HepG2 (cell line): ENCODE data around the gene ABCC1. TPM values are rescaled to one million over a fixed set of nuclear protein-coding genes. Genes with fewer than 3 reads are reported as not detected.

Experiments
- NONO ChIP-seq, 2 experiments: fragments of 450-650 bp in 1 of 2; sonication (generic) in 1 of 2; formaldehyde crosslinking in 1 of 2; IDR thresholded peaks in 1 of 2; conservative IDR thresholded peaks in 1 of 2; 2 replicates each; pipeline versions ENCODE4 v1.6.1 to v1.8.0; 2017 to 2022; ENCODE audit warnings: mild to moderate bottlenecking in 1 of 2, missing genetic modification reagents in 1 of 2, moderate library complexity in 1 of 2
- SALL1 ChIP-seq: sonication (generic); formaldehyde crosslinking; IDR thresholded peaks from 2 replicates; pipeline ENCODE4 v1.8.0; 2022; ENCODE audit warnings: mild to moderate bottlenecking, missing genetic modification reagents
- ZC3H13 ChIP-seq: sonication (generic); formaldehyde crosslinking; IDR thresholded peaks from 2 replicates; pipeline ENCODE4 v1.8.1; 2023; ENCODE audit warnings: mild to moderate bottlenecking, missing genetic modification reagents, moderate library complexity
- ZMYM2 ChIP-seq: sonication (generic); formaldehyde crosslinking; IDR thresholded peaks from 2 replicates; pipeline ENCODE4 v1.8.0; 2022; ENCODE audit warnings: mild to moderate bottlenecking, missing genetic modification reagents
- ZNF879 ChIP-seq: sonication (generic); formaldehyde crosslinking; IDR thresholded peaks from 2 replicates; pipeline ENCODE4 v1.8.1; 2023; ENCODE audit warnings: missing genetic modification reagents
- polyA plus RNA-seq, 8 experiments: library from polyadenylated mRNA; depleted of rRNA in 3 of 8; stranded (reverse) in 7 of 8; unstranded in 1 of 8; fragments of >200 nt; fragmentation: Illumina TruSeq in 4 of 8; extraction: Trizol in 4 of 8; gene quantifications; 2 replicates each; pipeline versions ENCODE4 v1.2.1 to v1.2.3, GENCODE V29; 2011 to 2016; ENCODE audit warnings: low read depth in 4 of 8, missing spikeins in 1 of 8, mixed read lengths in 1 of 8; ENCODE audit not compliant: insufficient read depth in 1 of 8
- total RNA-seq, 5 experiments: library from RNA; depleted of rRNA; stranded (reverse); fragments of >200 nt; fragmentation: Illumina TruSeq; extraction: Trizol; gene quantifications; 2 replicates each; pipeline ENCODE4 v1.2.3, GENCODE V29; 2016; ENCODE audit warnings: low read depth in 1 of 5
- TF ChIP-seq, protein P1 (sequence below): sonication (generic); formaldehyde crosslinking; IDR thresholded peaks from 2 replicates; pipeline ENCODE4 v1.4.0; 2020; ENCODE audit warnings: mild to moderate bottlenecking, missing genetic modification reagents
- TF ChIP-seq, protein P2 (sequence below): sonication (generic); formaldehyde crosslinking; IDR thresholded peaks from 2 replicates; pipeline ENCODE4 v1.5.0; 2020; ENCODE audit warnings: mild to moderate bottlenecking, missing genetic modification reagents, borderline replicate concordance
- TF ChIP-seq, protein P3 (sequence below): sonication (generic); formaldehyde crosslinking; IDR thresholded peaks from 2 replicates; pipeline ENCODE4 v1.8.1; 2023; ENCODE audit warnings: mild to moderate bottlenecking, missing genetic modification reagents, borderline replicate concordance
- TF ChIP-seq, protein P4 (sequence below): sonication (generic); formaldehyde crosslinking; IDR thresholded peaks from 2 replicates; pipeline ENCODE4 v1.8.1; 2023; ENCODE audit warnings: mild to moderate bottlenecking, inconsistent platforms, moderate library complexity, missing genetic modification reagents, borderline replicate concordance

Gene ABCC1
- total and polyA plus RNA-seq, 2 of the 13 experiments (the other 11 are each of a cell fraction or from before 2014, with no cell fraction given), result 13.0 to 30.6 TPM

DNA sequence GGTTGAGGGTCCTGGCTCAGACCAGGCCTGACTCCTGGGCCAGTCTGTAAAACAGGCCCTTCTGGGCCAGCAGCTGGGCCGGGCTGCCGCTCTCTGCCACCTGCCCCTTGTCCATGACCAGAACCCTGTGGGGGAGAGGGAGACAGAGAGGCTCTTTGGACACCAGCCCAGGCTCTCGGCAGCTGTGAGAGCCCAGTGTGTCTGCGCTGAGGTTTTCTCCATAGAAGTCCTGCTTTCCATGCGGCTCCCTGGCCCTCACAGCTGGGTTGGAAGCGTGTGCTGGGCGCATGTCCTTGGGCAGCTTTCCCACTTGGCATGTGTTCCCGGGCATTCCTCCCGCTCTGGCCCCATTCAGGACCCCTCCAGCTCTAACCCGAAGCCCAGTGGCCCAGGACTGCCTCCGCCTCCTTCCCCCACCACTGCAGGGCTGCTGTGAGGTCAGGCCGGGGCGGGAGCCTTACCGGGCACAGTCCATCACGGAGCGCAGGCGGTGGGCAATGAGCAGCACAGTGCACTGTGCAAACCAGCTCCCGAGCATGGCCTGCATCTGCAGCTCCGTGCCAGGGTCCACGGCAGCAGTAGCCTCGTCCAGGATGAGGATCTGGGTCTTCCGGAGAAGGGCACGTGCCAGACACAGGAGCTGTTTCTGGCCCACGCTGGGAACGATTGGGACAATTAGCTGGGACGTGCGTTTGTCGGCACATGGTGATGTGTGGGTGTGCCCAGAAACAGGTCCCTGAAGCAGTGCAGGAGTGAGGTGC lies 200.9 kb downstream of the ABCC1 start (continued):
- TF ChIP-seq, protein P1, sequence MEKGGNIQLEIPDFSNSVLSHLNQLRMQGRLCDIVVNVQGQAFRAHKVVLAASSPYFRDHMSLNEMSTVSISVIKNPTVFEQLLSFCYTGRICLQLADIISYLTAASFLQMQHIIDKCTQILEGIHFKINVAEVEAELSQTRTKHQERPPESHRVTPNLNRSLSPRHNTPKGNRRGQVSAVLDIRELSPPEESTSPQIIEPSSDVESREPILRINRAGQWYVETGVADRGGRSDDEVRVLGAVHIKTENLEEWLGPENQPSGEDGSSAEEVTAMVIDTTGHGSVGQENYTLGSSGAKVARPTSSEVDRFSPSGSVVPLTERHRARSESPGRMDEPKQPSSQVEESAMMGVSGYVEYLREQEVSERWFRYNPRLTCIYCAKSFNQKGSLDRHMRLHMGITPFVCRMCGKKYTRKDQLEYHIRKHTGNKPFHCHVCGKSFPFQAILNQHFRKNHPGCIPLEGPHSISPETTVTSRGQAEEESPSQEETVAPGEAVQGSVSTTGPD (CRISPR knock-in tag), result no peak
- TF ChIP-seq ZMYM2 (CRISPR knock-in tag) (peak; percentile 73; the same call in 1 of the 2 replicates), NONO (IDR thresholded peaks at IDR 0.05) (no peak), NONO (CRISPR knock-in tag; conservative IDR thresholded peaks at IDR 0.05) (0 out of 2 replicates have a peak, but pooled peaks have one; percentile 26), ZC3H13 (CRISPR knock-in tag) (0 out of 2 replicates have a peak, but pooled peaks have one; percentile 12), ZNF879 (CRISPR knock-in tag) (no peak), SALL1 (CRISPR knock-in tag) (peak; percentile 13; the same call in 1 of the 2 replicates)
- TF ChIP-seq, protein P2, sequence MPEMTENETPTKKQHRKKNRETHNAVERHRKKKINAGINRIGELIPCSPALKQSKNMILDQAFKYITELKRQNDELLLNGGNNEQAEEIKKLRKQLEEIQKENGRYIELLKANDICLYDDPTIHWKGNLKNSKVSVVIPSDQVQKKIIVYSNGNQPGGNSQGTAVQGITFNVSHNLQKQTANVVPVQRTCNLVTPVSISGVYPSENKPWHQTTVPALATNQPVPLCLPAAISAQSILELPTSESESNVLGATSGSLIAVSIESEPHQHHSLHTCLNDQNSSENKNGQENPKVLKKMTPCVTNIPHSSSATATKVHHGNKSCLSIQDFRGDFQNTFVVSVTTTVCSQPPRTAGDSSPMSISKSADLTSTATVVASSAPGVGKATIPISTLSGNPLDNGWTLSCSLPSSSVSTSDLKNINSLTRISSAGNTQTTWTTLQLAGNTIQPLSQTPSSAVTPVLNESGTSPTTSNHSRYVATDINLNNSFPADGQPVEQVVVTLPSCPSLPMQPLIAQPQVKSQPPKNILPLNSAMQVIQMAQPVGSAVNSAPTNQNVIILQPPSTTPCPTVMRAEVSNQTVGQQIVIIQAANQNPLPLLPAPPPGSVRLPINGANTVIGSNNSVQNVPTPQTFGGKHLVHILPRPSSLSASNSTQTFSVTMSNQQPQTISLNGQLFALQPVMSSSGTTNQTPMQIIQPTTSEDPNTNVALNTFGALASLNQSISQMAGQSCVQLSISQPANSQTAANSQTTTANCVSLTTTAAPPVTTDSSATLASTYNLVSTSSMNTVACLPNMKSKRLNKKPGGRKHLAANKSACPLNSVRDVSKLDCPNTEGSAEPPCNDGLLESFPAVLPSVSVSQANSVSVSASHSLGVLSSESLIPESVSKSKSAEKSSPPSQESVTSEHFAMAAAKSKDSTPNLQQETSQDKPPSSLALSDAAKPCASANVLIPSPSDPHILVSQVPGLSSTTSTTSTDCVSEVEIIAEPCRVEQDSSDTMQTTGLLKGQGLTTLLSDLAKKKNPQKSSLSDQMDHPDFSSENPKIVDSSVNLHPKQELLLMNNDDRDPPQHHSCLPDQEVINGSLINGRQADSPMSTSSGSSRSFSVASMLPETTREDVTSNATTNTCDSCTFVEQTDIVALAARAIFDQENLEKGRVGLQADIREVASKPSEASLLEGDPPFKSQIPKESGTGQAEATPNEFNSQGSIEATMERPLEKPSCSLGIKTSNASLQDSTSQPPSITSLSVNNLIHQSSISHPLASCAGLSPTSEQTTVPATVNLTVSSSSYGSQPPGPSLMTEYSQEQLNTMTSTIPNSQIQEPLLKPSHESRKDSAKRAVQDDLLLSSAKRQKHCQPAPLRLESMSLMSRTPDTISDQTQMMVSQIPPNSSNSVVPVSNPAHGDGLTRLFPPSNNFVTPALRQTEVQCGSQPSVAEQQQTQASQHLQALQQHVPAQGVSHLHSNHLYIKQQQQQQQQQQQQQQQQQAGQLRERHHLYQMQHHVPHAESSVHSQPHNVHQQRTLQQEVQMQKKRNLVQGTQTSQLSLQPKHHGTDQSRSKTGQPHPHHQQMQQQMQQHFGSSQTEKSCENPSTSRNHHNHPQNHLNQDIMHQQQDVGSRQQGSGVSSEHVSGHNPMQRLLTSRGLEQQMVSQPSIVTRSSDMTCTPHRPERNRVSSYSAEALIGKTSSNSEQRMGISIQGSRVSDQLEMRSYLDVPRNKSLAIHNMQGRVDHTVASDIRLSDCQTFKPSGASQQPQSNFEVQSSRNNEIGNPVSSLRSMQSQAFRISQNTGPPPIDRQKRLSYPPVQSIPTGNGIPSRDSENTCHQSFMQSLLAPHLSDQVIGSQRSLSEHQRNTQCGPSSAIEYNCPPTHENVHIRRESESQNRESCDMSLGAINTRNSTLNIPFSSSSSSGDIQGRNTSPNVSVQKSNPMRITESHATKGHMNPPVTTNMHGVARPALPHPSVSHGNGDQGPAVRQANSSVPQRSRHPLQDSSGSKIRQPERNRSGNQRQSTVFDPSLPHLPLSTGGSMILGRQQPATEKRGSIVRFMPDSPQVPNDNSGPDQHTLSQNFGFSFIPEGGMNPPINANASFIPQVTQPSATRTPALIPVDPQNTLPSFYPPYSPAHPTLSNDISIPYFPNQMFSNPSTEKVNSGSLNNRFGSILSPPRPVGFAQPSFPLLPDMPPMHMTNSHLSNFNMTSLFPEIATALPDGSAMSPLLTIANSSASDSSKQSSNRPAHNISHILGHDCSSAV (CRISPR knock-in tag), result no peak
- TF ChIP-seq, protein P3, sequence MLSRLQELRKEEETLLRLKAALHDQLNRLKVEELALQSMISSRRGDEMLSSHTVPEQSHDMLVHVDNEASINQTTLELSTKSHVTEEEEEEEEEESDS (CRISPR knock-in tag), result no peak
- TF ChIP-seq, protein P4, sequence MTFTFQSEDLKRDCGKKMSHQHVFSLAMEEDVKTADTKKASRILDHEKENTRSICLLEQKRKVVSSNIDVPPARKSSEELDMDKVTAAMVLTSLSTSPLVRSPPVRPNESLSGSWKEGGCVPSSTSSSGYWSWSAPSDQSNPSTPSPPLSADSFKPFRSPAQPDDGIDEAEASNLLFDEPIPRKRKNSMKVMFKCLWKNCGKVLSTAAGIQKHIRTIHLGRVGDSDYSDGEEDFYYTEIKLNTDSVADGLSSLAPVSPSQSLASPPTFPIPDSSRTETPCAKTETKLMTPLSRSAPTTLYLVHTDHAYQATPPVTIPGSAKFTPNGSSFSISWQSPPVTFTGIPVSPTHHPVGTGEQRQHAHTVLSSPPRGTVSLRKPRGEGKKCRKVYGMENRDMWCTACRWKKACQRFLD, result peak; percentile 51; the same call in 1 of the 2 replicates
